ENCODE measurements around the gene RAD51B. TPM values are rescaled to one million over a fixed set of nuclear protein-coding genes. Genes with fewer than 3 reads are reported as not detected.
"Not testable (repeated sequence)": the region's sequence is repeated elsewhere in the genome, so short reads cannot be mapped to it uniquely, and the experiment has no call there.

Gene RAD51B
- total and polyA plus RNA-seq, 5 donors = 0.88 to 5.3 (median 3.3) TPM

DNA sequence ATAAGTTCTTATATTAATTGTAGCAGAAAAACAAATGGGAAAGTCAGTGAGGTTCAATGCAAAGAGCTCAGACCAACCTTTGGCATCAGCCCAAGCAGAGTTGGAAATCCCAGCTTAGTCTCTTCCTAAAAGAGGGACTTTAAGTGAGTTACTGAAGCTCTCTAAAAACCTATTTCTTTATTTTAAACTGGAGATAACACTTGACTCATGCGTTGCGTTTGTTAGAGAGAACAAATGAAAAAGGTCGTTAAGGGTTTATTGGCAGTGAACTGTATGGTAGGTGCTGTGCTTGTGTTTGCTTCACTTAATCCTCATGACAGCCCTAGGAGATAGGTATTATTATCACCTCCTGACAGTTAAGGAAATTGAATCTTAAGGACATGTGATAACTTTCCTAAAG lies 396.5 kb downstream of the RAD51B start:
- Histone ChIP-seq H3K27ac (ENCODE audit: low read length) (no peak overlapping the region), H3K9me3 (ENCODE audit: control insufficient read depth, low read length) (no peaks in the 10 kb centered on the region), H3K27me3 (ENCODE audit: control insufficient read depth, insufficient read depth) (no peaks in the 10 kb centered on the region), H3K4me3 (ENCODE audit: low read length) (no peak overlapping the region), H3K4me1 (ENCODE audit: control insufficient read depth, insufficient read depth, low read length) (no peaks in the 10 kb centered on the region)
- no peak for DNase-seq
- no peak for ATAC-seq
- WGBS = 56% methylated on average over 3 of the region's 3 CpGs
- intact Hi-C loops (cut with DNase I) = no loop called here

GRCh38 chr14:68216957-68217356 lies 397.4 kb downstream of the RAD51B start:
- intact Hi-C loops (cut with DNase I) = no loop called here
- H3K9me3 ChIP-seq (ENCODE audit: control insufficient read depth, low read length) = no peaks in the 10 kb centered on the region
- 96% methylated on average over 3 of the region's 3 CpGs for WGBS
- no peaks in the 10 kb centered on the region for H3K4me1 ChIP-seq (ENCODE audit: control insufficient read depth, insufficient read depth, low read length)
- DNase-seq (no peak), ATAC-seq (no peak)
- no peak overlapping the region for H3K4me3 ChIP-seq (ENCODE audit: low read length)
- H3K27ac ChIP-seq (ENCODE audit: low read length) = no peak overlapping the region
- no peaks in the 10 kb centered on the region for H3K27me3 ChIP-seq (ENCODE audit: control insufficient read depth, insufficient read depth)

DNA sequence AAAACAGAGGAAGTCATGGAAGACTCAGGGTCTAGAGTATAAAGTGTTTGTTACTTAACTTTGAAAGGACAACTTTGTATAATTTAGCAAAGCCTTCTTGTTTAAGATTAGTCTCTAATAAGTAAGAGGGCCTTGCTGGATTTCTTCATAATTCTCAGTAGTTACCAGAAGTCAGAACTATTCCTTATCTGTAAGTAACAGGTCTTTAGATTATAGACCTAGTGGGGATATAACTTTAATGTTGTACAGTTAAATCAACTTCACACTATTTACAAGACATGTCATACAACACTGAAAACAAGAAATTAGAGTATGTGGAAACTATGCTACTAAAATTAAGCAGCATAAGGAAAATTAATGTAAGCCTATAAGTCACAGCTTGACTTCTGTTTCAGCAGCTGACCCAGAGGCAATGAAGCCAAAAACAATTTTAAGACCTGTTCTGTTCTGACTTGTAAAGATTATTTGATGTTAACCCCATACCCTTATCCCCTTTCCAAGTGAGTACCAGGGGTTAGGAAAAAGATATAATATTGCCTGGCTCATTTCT lies 398.3 kb downstream of the RAD51B start:
- no peak overlapping the region for H3K4me3 ChIP-seq (ENCODE audit: low read length)
- ATAC-seq (no peak), DNase-seq (no peak)
- intact Hi-C loops (cut with DNase I) = no loop called here
- no peak overlapping the region for H3K27ac ChIP-seq (ENCODE audit: low read length)
- no peaks in the 10 kb centered on the region for H3K27me3 ChIP-seq (ENCODE audit: control insufficient read depth, insufficient read depth)
- no peaks in the 10 kb centered on the region for H3K9me3 ChIP-seq (ENCODE audit: control insufficient read depth, low read length)
- no peaks in the 10 kb centered on the region for H3K4me1 ChIP-seq (ENCODE audit: control insufficient read depth, insufficient read depth, low read length)

- Histone ChIP-seq H3K4me3 (ENCODE audit: low read length) (no peak overlapping the region), H3K27ac (ENCODE audit: low read length) (no peak overlapping the region), H3K4me1 (ENCODE audit: control insufficient read depth, insufficient read depth, low read length) (no peaks in the 10 kb centered on the region), H3K9me3 (ENCODE audit: control insufficient read depth, low read length) (no peaks in the 10 kb centered on the region), H3K27me3 (ENCODE audit: control insufficient read depth, insufficient read depth) (no peaks in the 10 kb centered on the region)
- WGBS = 92% methylated on average over 7 of the region's 7 CpGs
- ATAC-seq (no peak), DNase-seq (no peak)
- intact Hi-C loops (cut with DNase I) = no loop called here
Measured at GRCh38 chr14:68219407-68219806, 399.8 kb downstream of the RAD51B start.

DNA sequence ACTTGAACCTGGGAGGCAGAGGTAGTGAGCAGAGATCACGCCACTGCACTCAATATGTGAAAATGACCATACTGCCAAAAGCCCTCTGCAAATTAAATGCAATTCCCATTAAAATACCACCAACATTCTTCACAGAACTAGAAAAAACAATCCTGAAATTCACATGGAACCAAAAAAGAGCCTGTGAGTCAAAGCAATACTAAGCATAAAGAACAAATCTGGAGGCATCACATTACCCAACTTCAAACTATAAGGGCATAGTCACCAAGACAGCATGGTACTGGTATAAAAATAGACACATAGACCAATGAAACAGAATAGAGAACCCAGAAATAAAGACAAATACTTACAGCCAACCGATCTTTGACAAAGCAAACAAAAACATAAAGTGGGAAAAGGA lies 401.5 kb downstream of the RAD51B start:
- ATAC-seq; H3K27me3 ChIP-seq (ENCODE audit: control insufficient read depth, insufficient read depth); H3K9me3 ChIP-seq (ENCODE audit: control insufficient read depth, low read length); DNase-seq; H3K4me3 ChIP-seq (ENCODE audit: low read length); H3K27ac ChIP-seq (ENCODE audit: low read length); H3K4me1 ChIP-seq (ENCODE audit: control insufficient read depth, insufficient read depth, low read length); intact Hi-C loops (cut with DNase I): not testable (repeated sequence)
- 95% methylated on average over 2 of the region's 2 CpGs for WGBS

- ATAC-seq (no peak), DNase-seq (no peak)
- Histone ChIP-seq H3K27me3 (ENCODE audit: control insufficient read depth, insufficient read depth) (no peaks in the 10 kb centered on the region), H3K4me3 (ENCODE audit: low read length) (no peak overlapping the region), H3K9me3 (ENCODE audit: control insufficient read depth, low read length) (no peaks in the 10 kb centered on the region), H3K4me1 (ENCODE audit: control insufficient read depth, insufficient read depth, low read length) (no peaks in the 10 kb centered on the region), H3K27ac (ENCODE audit: low read length) (no peak overlapping the region)
- 97% methylated on average over 4 of the region's 4 CpGs for WGBS
- intact Hi-C loops (cut with DNase I) = no loop called here
Measured at GRCh38 chr14:68222154-68222553, 402.6 kb downstream of the RAD51B start.

- Histone ChIP-seq H3K27me3 (ENCODE audit: control insufficient read depth, insufficient read depth) (no peaks in the 10 kb centered on the region), H3K9me3 (ENCODE audit: control insufficient read depth, low read length) (no peaks in the 10 kb centered on the region), H3K4me1 (ENCODE audit: control insufficient read depth, insufficient read depth, low read length) (no peaks in the 10 kb centered on the region), H3K27ac (ENCODE audit: low read length) (no peak overlapping the region), H3K4me3 (ENCODE audit: low read length) (no peak overlapping the region)
- DNase-seq (no peak), ATAC-seq (no peak)
- 93% methylated on average over 3 of the region's 3 CpGs for WGBS
- intact Hi-C loops (cut with DNase I) = no loop called here
Measured at GRCh38 chr14:68222726-68223125, 403.1 kb downstream of the RAD51B start.

DNA sequence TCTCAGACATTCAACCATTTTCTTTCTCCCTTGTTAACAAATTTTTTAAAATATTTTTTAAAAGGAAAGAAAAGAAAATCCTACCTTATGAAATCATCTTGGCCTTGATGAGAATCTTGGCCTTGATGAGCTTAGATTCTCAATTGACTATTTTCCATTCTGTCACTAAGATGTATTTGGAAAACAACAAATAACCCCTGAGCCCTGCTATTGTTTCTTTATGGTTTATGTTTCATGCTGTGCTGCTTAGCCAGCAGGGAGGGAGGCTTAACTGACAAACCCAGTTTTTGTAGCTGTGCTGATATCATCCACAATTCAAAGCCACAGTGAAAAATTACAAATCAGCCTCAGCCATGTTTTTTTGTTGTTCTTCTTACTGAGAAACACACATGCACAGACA lies 404.1 kb downstream of the RAD51B start:
- DNase-seq = no peak
- no peaks in the 10 kb centered on the region for H3K4me1 ChIP-seq (ENCODE audit: control insufficient read depth, insufficient read depth, low read length)
- no peak overlapping the region for H3K4me3 ChIP-seq (ENCODE audit: low read length)
- intact Hi-C loops (cut with DNase I) = no loop called here
- no peaks in the 10 kb centered on the region for H3K9me3 ChIP-seq (ENCODE audit: control insufficient read depth, low read length)
- no peaks in the 10 kb centered on the region for H3K27me3 ChIP-seq (ENCODE audit: control insufficient read depth, insufficient read depth)
- ATAC-seq = no peak
- no peak overlapping the region for H3K27ac ChIP-seq (ENCODE audit: low read length)

DNA sequence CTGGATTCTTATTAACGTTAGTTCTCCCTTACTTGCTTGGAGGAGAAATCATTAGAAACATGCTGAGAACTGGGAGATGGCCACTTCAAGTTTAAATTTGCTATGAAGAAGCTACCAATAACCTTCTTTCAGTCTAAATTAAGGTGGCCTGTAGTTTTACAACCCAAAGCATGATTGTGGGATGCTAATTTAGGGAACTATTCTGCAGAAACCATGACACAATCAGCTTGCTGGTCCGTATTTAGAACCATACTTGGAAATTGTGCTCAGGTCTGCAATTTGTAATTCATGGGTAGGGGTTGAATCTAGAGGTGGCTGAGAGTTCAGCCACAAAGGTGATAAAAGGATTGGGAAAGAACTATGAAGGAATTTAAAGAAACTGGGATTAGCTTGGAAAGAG lies 405.7 kb downstream of the RAD51B start:
- Histone ChIP-seq H3K4me3 (ENCODE audit: low read length) (no peak overlapping the region), H3K4me1 (ENCODE audit: control insufficient read depth, insufficient read depth, low read length) (no peaks in the 10 kb centered on the region), H3K9me3 (ENCODE audit: control insufficient read depth, low read length) (no peaks in the 10 kb centered on the region), H3K27me3 (ENCODE audit: control insufficient read depth, insufficient read depth) (no peaks in the 10 kb centered on the region), H3K27ac (ENCODE audit: low read length) (no peak overlapping the region)
- 84% methylated on average over 2 of the region's 2 CpGs for WGBS
- no peak for ATAC-seq
- intact Hi-C loops (cut with DNase I) = no loop called here
- no peak for DNase-seq

GRCh38 chr14:68226523-68226922 lies 406.9 kb downstream of the RAD51B start:
- H3K9me3 ChIP-seq (ENCODE audit: control insufficient read depth, low read length) = no peaks in the 10 kb centered on the region
- DNase-seq (no peak), ATAC-seq (no peak)
- no peak overlapping the region for H3K27ac ChIP-seq (ENCODE audit: low read length)
- over 99% methylated on average over 4 of the region's 4 CpGs for WGBS
- intact Hi-C loops (cut with DNase I) = no loop called here
- no peak overlapping the region for H3K4me3 ChIP-seq (ENCODE audit: low read length)
- no peaks in the 10 kb centered on the region for H3K27me3 ChIP-seq (ENCODE audit: control insufficient read depth, insufficient read depth)
- no peaks in the 10 kb centered on the region for H3K4me1 ChIP-seq (ENCODE audit: control insufficient read depth, insufficient read depth, low read length)

- DNase-seq (no peak), ATAC-seq (no peak)
- no peaks in the 10 kb centered on the region for H3K4me1 ChIP-seq (ENCODE audit: control insufficient read depth, insufficient read depth, low read length)
- H3K4me3 ChIP-seq (ENCODE audit: low read length) = no peak overlapping the region
- WGBS = 97% methylated on average over 3 of the region's 3 CpGs
- no peaks in the 10 kb centered on the region for H3K27me3 ChIP-seq (ENCODE audit: control insufficient read depth, insufficient read depth)
- intact Hi-C loops (cut with DNase I) = no loop called here
- H3K9me3 ChIP-seq (ENCODE audit: control insufficient read depth, low read length) = no peaks in the 10 kb centered on the region
- H3K27ac ChIP-seq (ENCODE audit: low read length) = no peak overlapping the region
Measured at GRCh38 chr14:68228656-68229055, 409.1 kb downstream of the RAD51B start.

DNA sequence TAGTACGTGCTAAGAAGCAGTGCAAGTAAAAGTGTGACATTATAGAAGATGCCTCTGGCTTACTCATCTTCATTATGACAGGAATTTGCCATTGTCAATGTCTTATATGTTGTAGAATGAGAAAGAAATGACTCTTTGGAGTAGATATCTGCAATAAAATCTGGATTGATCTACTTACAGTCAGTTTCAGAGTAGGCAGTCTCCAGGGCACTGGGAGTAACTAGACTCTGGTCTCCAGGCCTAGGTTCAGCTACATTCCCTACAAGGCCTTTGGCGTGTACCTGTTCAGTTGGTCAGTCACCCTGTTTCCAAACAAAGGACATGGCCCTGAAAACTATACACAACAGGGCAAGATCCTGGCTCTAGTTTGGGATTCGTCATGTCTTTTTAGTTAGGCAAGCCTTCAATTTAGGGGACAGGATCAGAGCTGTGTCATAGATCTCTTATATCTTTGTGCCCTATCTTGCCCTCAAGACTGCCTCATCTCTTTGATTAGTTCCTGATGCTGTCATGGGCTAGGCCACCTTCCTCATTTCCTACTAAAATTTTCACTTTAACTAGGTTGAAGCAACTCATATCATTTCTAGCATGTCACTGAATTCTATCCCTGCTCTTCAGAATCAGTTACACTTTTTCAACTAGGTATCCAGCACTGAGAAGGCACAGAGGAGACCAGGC lies 410.0 kb downstream of the RAD51B start:
- Histone ChIP-seq H3K4me1 (ENCODE audit: control insufficient read depth, insufficient read depth, low read length) (no peaks in the 10 kb centered on the region), H3K27ac (ENCODE audit: low read length) (no peak overlapping the region), H3K4me3 (ENCODE audit: low read length) (no peak overlapping the region), H3K27me3 (ENCODE audit: control insufficient read depth, insufficient read depth) (no peaks in the 10 kb centered on the region), H3K9me3 (ENCODE audit: control insufficient read depth, low read length) (no peaks in the 10 kb centered on the region)
- DNase-seq = no peak
- 96% methylated on average over 3 of the region's 3 CpGs for WGBS
- no peak for ATAC-seq
- intact Hi-C loops (cut with DNase I) = loop anchor here in 1 of 4 donors (10.0 kb wide), 1 partner anchor 145 kb away; no protein-coding TSS in a partner anchor

All from right cardiac atrium (tissue), 5 donors.